Glomerular endothelial cell (primary cell): Measurements from ENCODE around the gene POLR2M. TPM values are rescaled to one million over a fixed set of nuclear protein-coding genes. Genes with fewer than 3 reads are reported as not detected.

ENCODE experiments used
- DNase-seq: peaks from one replicate; pipeline ENCODE4 v3.0.0-alpha.2; 2011; ENCODE audit warnings: low read depth, low spot score; ENCODE audit errors: extremely low read depth
- total RNA-seq: library from RNA; depleted of rRNA; stranded (reverse); fragments of >200 nt; gene quantifications from 2 replicates; pipeline ENCODE4 v1.2.3, GENCODE V29; 2015

POLR2M gene
- 88.9 and 137 TPM in 2 replicates for total RNA-seq

DNA sequence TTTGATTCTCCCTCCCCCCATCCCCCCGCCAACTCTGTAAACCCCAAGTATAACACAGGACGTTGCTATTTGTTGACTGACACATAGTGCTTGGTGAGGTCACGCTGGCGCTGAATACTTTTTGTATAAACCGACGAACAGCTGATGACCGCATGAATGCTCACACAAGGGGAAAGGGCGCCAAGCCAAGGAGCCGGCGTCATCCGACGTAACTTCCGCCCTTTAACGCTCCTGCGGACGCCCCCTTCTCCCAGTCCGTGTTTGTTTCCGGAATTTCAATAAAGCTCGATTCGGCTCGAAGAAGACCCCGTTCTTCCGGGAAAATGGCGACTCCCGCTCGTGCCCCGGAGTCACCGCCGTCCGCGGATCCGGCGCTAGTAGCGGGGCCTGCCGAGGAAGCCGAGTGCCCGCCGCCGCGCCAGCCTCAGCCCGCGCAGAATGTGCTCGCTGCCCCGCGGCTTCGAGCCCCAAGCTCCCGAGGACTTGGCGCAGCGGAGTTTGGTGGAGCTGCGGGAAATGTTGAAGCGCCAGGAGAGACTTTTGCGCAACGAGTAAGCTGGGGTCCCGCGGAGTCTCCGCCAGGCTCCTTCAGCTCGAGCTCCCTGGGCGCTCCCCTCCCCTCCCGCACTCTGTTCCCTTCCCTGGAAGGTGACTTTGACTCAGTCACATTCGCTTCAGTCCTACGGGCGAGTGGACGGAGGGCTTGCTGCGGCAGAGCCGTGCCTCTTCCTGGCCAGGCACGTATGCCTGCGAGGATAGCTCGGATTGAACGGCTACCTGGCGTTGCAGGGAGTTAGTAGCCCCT is at the start of gene POLR2M:
TSS of gene POLR2M (plus strand) at position 310 of the 805 bp plus-strand sequence. CDS start at position 439, 129 bp downstream.
- peak; percentile 98 for DNase-seq

DNA sequence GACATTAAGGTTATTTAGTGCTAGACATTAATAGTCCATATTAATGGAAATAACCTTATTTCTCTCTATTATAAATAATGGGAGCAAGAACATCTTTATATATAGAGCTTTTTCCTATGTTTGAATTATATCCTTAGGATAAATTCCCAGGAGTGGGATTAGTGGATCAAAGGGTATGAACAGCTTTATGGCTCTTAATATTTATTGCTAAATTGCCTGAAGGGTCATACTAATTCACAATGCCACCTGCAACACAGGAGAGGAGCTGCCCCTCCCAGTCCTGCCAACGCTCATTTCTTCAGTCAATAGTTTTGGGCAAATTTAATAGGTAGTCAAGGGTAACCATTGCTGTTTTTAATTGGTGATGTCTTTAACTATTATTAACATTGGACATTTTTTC is 48.9 kb upstream of the POLR2M start:
- DNase-seq: no peak

DNA sequence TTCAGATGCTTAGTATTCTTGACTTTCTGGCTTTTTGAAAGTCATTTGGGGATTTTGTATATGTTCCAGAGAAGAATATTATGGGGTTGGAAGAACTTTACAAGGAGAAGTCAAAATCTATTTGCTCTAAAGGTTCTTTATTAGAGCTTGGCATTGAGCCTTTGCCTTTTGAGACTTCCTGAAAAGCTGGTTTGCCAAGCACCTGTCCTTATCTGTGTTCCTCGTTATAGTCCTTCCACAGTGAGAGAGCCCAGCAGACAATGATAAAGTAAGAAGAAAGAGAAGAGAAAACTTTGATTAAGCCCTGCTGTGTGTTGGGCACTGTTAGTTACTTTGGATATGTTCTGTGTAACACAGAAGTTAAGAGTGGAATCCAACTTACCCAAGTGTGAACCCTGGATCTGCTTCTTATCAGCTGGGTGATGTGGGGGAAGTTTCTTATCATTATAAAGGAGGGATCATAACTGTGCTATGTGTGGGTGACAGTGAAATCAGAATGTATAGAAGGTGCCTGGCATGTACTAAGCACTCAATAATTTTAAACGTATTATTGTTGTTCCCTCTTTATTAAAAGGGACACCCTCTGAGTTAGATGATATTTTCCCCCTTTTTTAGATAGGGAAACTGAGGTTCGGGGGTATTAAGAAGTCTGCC is 44.3 kb upstream of the POLR2M start:
- no peak for DNase-seq

DNA sequence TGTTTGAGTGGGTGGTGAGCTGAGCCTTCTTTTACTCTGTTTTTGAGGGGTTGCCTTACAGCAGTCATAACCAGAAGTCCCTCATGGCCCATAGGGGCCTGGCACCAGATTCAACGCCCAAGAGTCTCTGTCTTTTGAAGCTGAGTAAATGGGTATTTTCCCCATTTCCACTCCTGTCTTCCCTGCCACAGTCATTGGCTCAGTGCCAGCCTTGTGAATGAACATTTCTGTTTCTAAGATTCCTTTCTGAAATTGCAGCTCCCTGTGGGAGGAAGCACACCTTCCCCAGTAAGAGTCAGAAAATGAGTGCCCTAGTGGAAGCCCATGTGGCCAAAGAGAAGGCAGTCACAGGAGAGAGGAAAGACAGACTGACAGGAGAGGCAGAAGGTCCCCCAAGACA is 43.7 kb upstream of the POLR2M start:
- DNase-seq: no peak

DNA sequence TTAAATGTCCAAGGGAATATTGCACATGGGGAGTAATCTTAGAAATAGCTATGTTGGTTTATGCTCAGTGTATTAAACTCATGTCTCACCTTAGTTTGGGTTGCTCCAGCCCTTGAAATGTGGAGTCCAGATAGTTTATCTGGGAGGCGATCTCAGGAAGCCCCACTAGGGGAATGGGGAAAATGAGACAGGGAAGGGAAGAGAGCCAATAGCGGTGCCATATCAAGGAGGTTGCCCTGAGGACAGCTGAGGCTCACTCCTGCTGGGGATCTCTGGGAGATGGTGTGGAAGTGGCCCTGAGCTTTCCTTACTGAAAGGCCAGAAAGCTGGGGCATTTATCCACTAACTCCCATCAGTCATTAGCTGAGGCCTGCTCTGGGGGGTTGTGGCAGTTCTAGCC is 43.3 kb upstream of the POLR2M start:
- DNase-seq: no peak

DNA sequence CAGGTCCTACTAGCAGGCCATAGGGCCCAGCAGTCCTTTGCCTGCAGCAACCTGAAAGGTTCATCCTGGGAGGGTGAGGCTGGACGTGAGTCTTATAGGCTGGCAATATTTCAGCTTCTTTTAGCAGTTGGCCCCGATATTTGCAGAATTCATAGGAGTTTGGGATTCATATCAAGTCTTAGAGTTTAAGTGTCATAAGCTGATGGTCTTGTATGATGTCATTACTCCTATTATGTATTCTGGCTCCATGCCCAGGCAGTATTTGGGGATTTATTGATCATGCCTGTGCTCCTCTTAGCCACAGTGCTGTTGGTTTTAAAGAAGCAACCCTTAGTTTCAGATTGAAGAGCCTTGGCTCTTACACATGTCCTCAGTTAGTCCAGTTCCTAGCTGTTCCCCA is 41.3 kb upstream of the POLR2M start:
- no peak for DNase-seq

DNA sequence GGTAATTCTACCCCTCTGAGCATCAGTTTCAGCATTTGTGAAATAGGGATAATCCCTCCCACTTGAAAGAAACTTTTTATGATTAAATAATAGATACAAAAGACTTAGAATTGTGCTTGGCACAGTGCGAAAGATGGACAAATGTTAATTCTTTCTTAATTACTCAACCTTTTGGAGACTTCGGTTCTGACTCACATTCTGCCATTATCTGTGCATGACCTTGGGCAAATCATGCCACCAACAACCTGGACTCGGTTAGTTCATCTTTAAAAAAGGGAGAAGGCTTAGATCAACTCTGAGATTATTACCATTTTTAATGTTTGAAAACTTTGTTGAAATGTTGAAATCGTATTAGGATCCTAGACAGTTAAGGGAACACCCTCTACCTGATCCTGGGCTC is 40.6 kb upstream of the POLR2M start:
- DNase-seq: no peak

DNA sequence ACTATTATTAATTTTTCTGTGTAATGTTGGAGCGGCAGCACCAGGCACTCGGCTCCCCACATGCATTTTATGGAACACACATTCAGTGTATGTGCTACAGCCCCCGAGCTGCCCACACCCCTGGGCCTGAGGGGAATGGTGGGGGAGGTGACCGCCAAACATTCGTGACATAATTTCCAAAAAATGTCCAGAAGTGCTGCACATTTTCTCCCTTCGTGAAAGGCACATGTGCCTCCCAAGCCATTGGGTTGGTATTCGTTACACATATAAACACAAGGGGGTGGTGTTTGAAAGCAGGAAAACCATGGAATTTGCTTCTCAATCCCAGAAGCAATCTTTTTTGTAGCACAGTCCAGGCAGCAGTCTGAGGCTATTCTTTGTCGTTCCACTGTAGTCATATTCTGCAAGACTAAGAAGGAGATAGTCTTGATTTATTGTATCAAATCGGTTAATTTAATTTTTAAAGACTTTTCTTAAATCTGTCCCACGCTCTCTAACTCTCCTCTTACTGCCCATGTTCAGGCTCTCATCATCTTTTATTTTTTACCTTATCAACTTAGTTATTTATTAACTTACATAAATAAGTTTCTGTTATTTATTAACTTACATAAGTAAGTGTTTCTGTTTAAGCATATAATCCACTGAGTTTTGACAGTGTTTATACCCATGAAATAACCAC is 39.2 kb upstream of the POLR2M start:
- DNase-seq: no peak

DNA sequence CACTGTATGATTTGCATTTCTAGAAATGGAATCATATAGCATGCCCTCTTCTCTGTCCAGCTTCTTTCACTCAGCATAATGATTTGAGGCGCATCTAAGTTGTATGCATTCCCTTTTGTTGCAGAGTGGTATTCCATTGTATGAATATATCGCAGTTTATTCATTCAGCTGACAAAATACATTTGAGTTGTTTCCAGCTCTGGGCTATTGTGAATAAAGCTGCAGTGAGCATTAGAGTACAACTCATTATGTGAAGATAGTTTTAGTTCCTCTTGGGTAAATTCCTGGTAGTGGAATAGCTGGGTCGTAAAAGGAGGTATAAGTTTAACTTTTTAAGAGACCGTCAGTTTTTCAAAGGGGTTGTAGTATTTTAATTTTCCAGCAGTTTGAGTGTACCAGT is 38.5 kb upstream of the POLR2M start:
- no peak for DNase-seq

DNA sequence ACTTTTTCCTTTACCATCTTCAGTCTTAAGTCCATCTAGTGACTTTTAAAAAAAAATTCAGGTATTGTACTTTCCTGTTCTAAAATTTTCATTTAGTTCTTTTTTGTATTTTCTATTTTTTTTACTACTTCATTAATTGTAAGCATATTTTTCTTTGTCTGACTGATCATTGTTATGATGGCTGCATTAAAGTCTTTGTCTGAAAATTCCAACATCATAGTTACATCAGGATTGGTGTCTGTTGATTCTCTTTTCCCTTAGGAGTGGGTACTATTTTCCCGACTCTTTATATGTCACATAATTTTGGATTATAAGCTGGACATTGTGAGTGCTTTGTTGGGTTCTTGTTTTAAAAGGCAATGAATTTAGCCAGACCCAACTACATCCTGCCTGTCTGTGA is 34.9 kb upstream of the POLR2M start:
- no peak for DNase-seq

DNA sequence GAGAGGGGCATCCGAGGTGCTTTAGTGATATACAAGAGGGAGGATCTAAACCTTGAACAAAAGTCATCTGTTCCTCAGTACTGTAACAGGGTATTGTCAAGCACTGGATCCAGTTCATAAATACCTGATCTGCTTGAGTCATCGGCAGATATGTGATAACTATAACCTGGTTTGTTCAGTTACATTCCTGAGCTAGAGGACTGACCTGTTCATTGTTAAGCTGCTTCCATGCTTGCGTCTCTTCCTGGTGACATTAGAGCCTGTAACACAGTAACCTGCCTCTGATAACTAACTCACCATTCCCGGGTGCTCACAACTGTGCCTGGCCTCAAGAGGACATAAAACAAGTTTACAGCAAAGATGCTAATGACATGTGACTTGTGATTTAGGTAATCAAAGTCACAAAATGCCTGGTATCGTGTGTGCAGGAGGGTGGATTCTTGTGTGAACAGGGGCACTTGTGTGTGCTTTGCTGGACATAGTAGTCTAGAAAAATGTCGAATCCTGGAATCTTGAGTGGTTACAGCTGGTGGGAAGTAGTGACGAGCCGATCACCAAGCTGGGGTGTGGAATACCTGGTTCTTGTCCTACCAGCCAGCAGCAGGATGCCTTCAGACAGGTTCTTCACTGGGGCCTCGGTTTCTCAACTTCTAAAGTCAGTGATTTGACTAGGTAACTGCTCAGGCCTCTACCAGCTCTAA is 30.9 kb upstream of the POLR2M start:
- no peak for DNase-seq

DNA sequence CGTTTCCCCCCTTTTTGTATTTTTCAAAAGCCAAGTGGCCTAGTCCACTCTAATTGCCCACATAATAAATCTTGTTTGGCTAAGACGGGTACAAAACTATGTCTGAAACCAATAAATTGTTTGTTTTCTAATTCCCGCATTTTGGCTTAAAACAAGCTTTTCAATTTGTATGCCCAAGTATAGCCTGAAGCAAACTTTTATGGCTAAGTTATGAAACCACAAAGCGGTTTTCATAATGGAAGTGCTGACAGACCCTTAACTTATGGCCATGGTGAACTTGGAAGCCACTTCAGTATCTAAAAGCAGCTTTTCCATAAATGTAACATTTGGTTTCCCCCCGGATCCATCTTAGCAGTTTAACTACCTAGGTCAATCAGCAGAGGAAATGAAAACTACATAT is 29.9 kb upstream of the POLR2M start:
- DNase-seq: no peak

DNA sequence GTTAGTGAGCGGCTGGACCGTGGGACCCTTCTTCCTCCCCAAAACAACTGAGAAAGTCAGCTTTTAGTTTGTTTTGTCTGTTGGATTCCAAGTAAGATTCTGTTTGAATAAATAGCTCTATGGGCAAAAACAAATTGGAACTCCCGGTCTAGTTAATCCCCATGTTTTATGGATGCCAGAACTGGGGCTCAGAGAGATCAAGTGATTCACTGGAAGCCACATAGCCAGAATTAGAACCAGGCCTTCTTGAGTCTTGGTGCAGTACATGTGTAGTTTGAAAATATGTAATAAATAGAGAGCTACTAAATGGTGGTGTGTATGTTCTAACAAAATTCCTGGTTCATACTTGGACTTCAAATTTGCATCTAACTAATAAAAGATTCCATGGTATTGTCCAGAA is 29.3 kb upstream of the POLR2M start:
- DNase-seq: no peak

DNA sequence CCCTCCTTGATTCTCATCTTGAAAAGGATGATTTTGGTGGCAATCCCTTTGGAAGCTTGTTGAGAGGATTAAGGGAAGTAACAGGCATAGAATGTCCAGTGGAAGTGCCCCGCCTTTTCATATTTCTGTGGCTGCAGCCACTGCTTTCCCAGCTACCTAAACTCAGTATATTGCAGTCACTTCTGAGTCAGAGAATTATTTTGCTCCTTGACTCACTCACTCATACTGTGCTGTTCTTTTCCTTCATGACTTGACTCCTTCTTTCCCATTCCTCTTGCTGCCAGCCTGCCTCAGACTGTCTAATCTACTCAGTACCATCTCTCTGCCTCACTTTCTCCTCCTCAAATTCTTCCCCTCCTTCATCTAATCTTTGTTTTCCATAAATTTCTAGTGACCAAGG is 26.5 kb upstream of the POLR2M start:
- no peak for DNase-seq

DNA sequence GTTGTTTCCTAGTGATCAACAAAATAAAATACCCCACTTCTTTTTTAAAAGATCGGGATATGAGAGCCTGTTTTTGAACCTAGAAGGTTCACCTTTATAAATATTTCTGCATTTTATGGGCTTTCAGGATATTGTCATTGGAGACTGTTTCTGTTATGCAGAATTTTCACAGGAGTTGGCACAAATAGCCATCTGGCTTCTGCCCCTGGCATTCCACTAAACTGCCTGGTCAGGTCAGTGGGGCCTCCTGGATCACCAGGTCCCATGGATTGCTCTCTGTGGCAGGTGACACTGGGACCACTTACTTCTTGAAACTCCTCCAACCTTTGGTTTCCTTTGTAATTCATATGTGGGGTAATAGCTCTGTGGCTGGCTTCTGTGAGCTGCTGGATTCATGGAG is 25.5 kb upstream of the POLR2M start:
- no peak for DNase-seq

DNA sequence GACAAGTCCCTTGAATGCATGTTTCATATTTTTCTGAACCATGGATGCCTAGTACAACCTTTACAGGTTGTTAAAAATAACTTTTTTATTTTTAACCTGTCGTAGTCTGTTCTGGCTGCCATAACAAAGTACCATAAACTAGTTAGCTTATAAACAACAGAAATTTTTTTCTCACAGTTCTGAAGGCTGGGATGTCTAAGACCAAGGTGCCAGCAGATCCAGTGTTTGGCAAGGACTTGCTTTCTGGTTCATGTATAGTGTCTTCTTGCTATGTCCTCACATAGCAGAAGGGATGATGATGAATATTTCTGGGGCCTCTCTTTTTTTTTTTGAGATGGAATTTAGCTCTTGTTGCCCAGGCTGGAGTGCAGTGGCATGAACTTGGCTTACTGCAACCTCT is 23.0 kb upstream of the POLR2M start:
- DNase-seq: no peak

DNA sequence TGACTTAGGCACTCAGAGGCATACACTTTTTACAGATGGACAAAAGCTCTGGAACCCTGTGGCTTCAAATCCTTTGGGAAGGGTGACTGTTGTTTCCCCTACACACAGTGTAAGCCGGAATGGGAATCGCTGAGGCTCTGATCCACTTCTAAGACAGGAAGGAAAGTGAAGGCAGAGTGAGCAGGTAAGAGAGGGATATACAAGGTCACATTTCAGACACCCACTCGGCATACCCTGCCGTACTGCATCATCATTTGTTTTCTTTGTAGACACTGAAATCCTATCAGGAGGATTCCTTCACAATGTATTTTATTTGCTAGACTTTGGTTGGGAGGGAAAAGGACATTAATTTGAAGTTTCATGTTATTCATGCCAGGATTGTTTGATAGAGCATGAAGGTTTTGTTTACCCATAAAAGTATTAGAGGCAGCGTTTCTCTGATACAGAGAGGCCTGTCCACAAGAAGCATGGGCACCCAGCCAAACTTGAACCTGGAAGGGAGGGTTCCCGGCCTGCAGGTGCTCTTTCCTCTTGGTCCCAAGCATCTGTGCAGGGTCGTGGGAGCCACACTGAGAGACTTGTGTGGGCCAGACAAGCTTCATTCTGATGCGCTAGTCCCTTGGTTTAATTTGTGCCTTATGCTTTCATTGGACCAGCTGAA is 21.9 kb upstream of the POLR2M start:
- DNase-seq: no peak

DNA sequence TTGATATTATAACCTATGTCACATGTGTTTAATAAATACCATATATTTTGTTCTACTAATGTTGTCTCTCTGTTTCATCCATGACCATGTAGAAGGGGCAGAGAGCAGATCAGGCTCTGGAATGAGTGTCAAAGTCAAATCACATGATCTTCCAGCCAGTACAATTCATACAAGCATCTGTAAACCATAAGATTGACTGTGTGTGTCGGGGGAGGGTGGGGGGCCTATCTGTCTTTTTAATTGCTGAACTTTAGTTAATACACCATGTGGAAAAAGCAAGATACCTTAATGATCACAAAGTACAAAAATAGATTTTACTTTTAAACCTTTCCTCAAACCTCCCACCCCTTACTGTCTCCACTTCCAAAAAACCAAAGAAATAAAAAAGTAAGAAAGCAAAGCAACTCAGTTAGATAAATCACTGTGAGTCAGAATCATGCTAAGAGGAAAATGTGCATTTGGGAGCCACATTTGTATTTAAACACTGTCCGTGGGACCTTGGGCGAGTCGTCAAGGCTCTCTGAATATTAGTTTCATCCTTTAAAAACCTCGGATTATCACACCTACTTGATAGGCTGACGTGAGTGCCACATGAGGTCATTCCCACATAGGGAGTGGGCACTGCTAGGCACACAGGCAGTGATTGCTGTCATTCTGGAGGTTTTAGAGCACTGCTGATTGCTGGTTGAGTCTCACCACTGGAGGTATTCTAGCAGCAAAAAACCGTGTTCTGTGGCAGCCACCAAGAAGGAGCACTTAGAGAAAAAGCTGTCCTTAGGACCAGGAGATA is 21.0 kb upstream of the POLR2M start:
- no peak for DNase-seq

DNA sequence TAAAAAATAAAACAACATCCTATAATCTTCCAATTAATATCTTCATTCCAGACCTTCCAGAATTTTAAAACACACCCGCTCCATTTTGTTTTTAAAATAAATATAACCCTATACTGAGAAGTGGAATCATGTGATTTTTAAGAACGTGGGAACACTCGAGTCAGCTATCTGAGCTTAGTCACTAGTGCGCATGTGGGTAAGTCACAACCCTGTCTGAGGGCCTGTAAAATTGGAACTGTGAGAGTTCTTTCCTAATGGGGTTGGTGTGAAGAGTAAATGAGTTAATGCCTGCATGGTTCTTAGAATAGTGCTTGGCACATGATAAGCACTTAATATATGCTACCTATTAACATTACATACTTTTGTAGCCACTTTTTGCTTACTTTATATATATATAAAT is 19.9 kb upstream of the POLR2M start:
- DNase-seq: no peak

DNA sequence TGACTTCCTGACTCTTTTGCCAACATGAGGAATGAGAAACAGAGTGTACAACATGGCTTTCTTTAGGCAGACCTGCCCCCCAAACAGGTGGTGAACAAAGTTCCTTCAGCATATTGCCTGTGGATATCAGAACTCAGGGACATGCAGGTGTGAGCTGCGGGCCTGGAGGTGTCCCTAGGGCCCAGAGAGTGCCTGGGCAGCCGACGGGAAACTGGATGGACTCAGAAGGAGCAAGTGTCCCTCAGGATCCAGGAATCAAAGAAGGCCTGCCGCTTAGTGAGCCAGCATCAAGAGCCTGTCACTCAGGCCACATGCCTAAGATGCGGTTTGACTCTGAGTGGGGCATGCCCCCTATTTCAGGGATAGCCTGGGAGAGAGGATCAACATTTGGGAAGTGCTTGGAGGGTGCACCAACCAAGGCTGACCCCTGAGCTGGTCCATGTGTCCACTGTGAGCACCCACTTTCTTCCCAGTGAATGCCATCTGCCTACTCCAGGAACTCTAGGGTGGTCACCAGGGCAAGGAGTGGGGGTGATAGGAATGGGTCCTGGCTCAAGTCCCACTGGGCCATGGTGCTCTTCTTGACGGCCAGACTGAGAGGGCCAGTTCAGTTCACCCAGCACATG is 16.1 kb upstream of the POLR2M start:
- DNase-seq: no peak
